GM06990 (cell line): ENCODE results near the gene NOVA1.

Experiments
- DNase-seq: peaks from one replicate; pipeline ENCODE4 v3.0.0-alpha.2; 2011; ENCODE audit not compliant: insufficient read length; ENCODE audit errors: extremely low read depth
- H3K27me3 ChIP-seq: replicated peaks from 2 replicates; pipeline ENCODE4 v1.6.0; 2011; ENCODE audit warnings: low read length; ENCODE audit not compliant: control insufficient read depth, insufficient read depth
- H3K36me3 ChIP-seq: 2 replicates; pipeline ENCODE4 v1.5.1; 2011; ENCODE audit warnings: low read length; ENCODE audit not compliant: control insufficient read depth, insufficient read depth
- H3K4me3 ChIP-seq: replicated peaks from 2 replicates; pipeline ENCODE4 v1.5.1; 2011; ENCODE audit warnings: low read depth, mild to moderate bottlenecking, control low read depth, low read length
- CTCF ChIP-seq: IDR thresholded peaks from 2 replicates; pipeline ENCODE4 v1.5.1; 2011; ENCODE audit warnings: low read length, control low read depth, mild to moderate bottlenecking, inconsistent platforms; ENCODE audit not compliant: insufficient read depth, poor library complexity, severe bottlenecking

NOVA1 gene

GRCh38 chr14:26522967-26523366, 74.9 kb downstream of the NOVA1 start:
- H3K27me3 ChIP-seq: no peaks in the 10 kb centered on the region
- H3K4me3 ChIP-seq: no peak overlapping the region
- no peaks in the 10 kb centered on the region for H3K36me3 ChIP-seq
- no peak for DNase-seq
- no peak for TF ChIP-seq CTCF

- H3K27me3 ChIP-seq: no peaks in the 10 kb centered on the region
- no peak overlapping the region for H3K4me3 ChIP-seq
- TF ChIP-seq CTCF: no peak
- H3K36me3 ChIP-seq: no peaks in the 10 kb centered on the region
- DNase-seq: no peak
These were observed 80.1 kb downstream of the NOVA1 start for GRCh38 chr14:26517771-26518170.

- no peaks in the 10 kb centered on the region for H3K27me3 ChIP-seq
- H3K36me3 ChIP-seq: no peaks in the 10 kb centered on the region
- no peak for TF ChIP-seq CTCF
- DNase-seq: no peak
- no peak overlapping the region for H3K4me3 ChIP-seq
These were observed 97.8 kb downstream of the NOVA1 start for GRCh38 chr14:26500028-26500427.

- no peak for DNase-seq
- Histone ChIP-seq H3K4me3 (no peak overlapping the region), H3K36me3 (no peaks in the 10 kb centered on the region), H3K27me3 (no peaks in the 10 kb centered on the region)
- TF ChIP-seq CTCF: no peak
These were observed 98.3 kb downstream of the NOVA1 start for GRCh38 chr14:26499546-26499945.

GRCh38 chr14:26486922-26487321, 110.9 kb downstream of the NOVA1 start:
- no peaks in the 10 kb centered on the region for H3K36me3 ChIP-seq
- no peak for DNase-seq
- no peak overlapping the region for H3K4me3 ChIP-seq
- no peaks in the 10 kb centered on the region for H3K27me3 ChIP-seq
- TF ChIP-seq CTCF: no peak

GRCh38 chr14:26484562-26484961, 113.3 kb downstream of the NOVA1 start:
- DNase-seq: no peak
- no peak for TF ChIP-seq CTCF
- Histone ChIP-seq H3K36me3 (no peaks in the 10 kb centered on the region), H3K4me3 (no peak overlapping the region), H3K27me3 (no peaks in the 10 kb centered on the region)
